Activated CD8-positive, alpha-beta T cell treated with anti-CD3 and anti-CD28 coated beads for 36 hours (primary cell): ENCODE measurements around the gene PKHD1. TPM values are rescaled to one million over a fixed set of nuclear protein-coding genes. Genes with fewer than 3 reads are reported as not detected.

ENCODE experiments used
- ATAC-seq: fragments of 200-7000 bp; cut with Tn5 transposase; one replicate; pipeline ENCODE4 v1.10.0; 2021; ENCODE audit warnings: mild to moderate bottlenecking, moderate library complexity
- CTCF ChIA-PET: fragments of 350-600 bp; sonication (Branson Sonifier 250); formaldehyde crosslinking; loops from one replicate; lab custom pipeline; 2021; ENCODE audit warnings: antibody characterized with exemption; lab: Charles Lee
- POLR2A ChIA-PET: fragments of 350-600 bp; sonication (Branson Sonifier 250); formaldehyde crosslinking; loops from one replicate; lab custom pipeline; 2021; ENCODE audit warnings: antibody characterized with exemption; lab: Charles Lee
- DNase-seq: peaks from one replicate; pipeline ENCODE4 v3.0.0-alpha.2; 2020
- H3K27ac Mint-ChIP-seq: one replicate; pipeline ENCODE4 v1.8.0; 2021; ENCODE audit warnings: mild to moderate bottlenecking, mixed read lengths
- H3K27me3 Mint-ChIP-seq: one replicate; pipeline ENCODE4 v1.8.0; 2021; ENCODE audit warnings: mixed read lengths
- H3K36me3 Mint-ChIP-seq: one replicate; pipeline ENCODE4 v1.8.0; 2021; ENCODE audit warnings: low read depth, mixed read lengths
- H3K4me1 Mint-ChIP-seq: one replicate; pipeline ENCODE4 v1.8.0; 2021; ENCODE audit warnings: low read depth, mixed read lengths
- H3K4me3 Mint-ChIP-seq: one replicate; pipeline ENCODE4 v1.8.0; 2021; ENCODE audit warnings: mild to moderate bottlenecking, moderate library complexity, mixed read lengths
- H3K9me3 Mint-ChIP-seq: one replicate; pipeline ENCODE4 v1.8.0; 2021; ENCODE audit warnings: mixed read lengths
- CTCF ChIP-seq: fragments of 200-600 bp; IDR thresholded peaks from one replicate; pipeline ENCODE4 v1.8.0; 2022; ENCODE audit warnings: antibody characterized with exemption, mild to moderate bottlenecking
- intact Hi-C: fragments of 100-400 bp; cut with micrococcal nuclease; formaldehyde crosslinking; loops from one replicate; pipeline ENCODE4 v1.10.0; 2022
- total RNA-seq, 2 experiments: library from RNA; stranded (reverse); gene quantifications; one replicate each; pipeline ENCODE4 v1.2.3, GENCODE V29; 2021

The PKHD1 gene
- total RNA-seq, 2 experiments from 2014 or later = not detected

- ChIA-PET POLR2A (no interaction called here), CTCF (interaction anchor here (1.3 kb wide), 1 partner anchor 35 kb away, joined by 3 read pairs; no protein-coding TSS in a partner anchor)
- no peak overlapping the region for H3K4me3 Mint-ChIP-seq
- no peaks in the 10 kb centered on the region for H3K27me3 Mint-ChIP-seq
- ATAC-seq = no peak
- no peak overlapping the region for H3K27ac Mint-ChIP-seq
- no peaks in the 10 kb centered on the region for H3K9me3 Mint-ChIP-seq
- no peaks in the 10 kb centered on the region for H3K36me3 Mint-ChIP-seq
- DNase-seq = no peak
- intact Hi-C loops = no loop called here
- TF ChIP-seq CTCF = no peak
- H3K4me1 Mint-ChIP-seq = no peaks in the 10 kb centered on the region
These were observed 266.9 kb downstream of the PKHD1 start for GRCh38 chr6:51820555-51820954.

GRCh38 chr6:51818520-51819022 is 268.8 kb downstream of the PKHD1 start:
- TF ChIP-seq CTCF = no peak
- POLR2A ChIA-PET = no interaction called here
- Mint-ChIP-seq H3K36me3 (no peaks in the 10 kb centered on the region), H3K27ac (no peak overlapping the region), H3K27me3 (no peaks in the 10 kb centered on the region), H3K4me1 (no peaks in the 10 kb centered on the region), H3K4me3 (no peak overlapping the region), H3K9me3 (no peaks in the 10 kb centered on the region)
- intact Hi-C loops = no loop called here
- CTCF ChIA-PET = no interaction called here
- DNase-seq = no peak
- no peak for ATAC-seq

GRCh38 chr6:51817832-51818231 is 269.6 kb downstream of the PKHD1 start:
- no peak overlapping the region for H3K4me3 Mint-ChIP-seq
- no peak for DNase-seq
- intact Hi-C loops = no loop called here
- no peaks in the 10 kb centered on the region for H3K36me3 Mint-ChIP-seq
- no peaks in the 10 kb centered on the region for H3K4me1 Mint-ChIP-seq
- no peak for TF ChIP-seq CTCF
- no peaks in the 10 kb centered on the region for H3K9me3 Mint-ChIP-seq
- CTCF ChIA-PET = no interaction called here
- no peak for ATAC-seq
- no peak overlapping the region for H3K27ac Mint-ChIP-seq
- POLR2A ChIA-PET = no interaction called here
- H3K27me3 Mint-ChIP-seq = no peaks in the 10 kb centered on the region

- ChIA-PET CTCF (no interaction called here), POLR2A (no interaction called here)
- no peak for ATAC-seq
- intact Hi-C loops = no loop called here
- Mint-ChIP-seq H3K27me3 (no peaks in the 10 kb centered on the region), H3K4me1 (no peaks in the 10 kb centered on the region), H3K9me3 (no peaks in the 10 kb centered on the region), H3K27ac (no peak overlapping the region), H3K36me3 (no peaks in the 10 kb centered on the region), H3K4me3 (no peak overlapping the region)
- TF ChIP-seq CTCF = no peak
- DNase-seq = no peak
These were observed 273.0 kb downstream of the PKHD1 start for GRCh38 chr6:51814418-51814817.

- Mint-ChIP-seq H3K36me3 (no peaks in the 10 kb centered on the region), H3K27me3 (no peaks in the 10 kb centered on the region), H3K9me3 (no peaks in the 10 kb centered on the region), H3K4me3 (no peak overlapping the region), H3K27ac (no peak overlapping the region), H3K4me1 (no peaks in the 10 kb centered on the region)
- DNase-seq (no peak), ATAC-seq (no peak)
- intact Hi-C loops = no loop called here
- ChIA-PET CTCF (no interaction called here), POLR2A (no interaction called here)
- TF ChIP-seq CTCF = no peak
These were observed 273.5 kb downstream of the PKHD1 start for GRCh38 chr6:51813904-51814303.
